SIG-M5 (cell line): Measurements from ENCODE around the gene PLPP3.

Experiments
- DNase-seq: peaks from one replicate; lab custom pipeline; 2025; lab: John Stamatoyannopoulos, UW

PLPP3 gene

GRCh38 chr1:56576880-56577405 is 2.4 kb downstream of the PLPP3 start:
- DNase-seq: no peak

- no peak for DNase-seq
These were observed 3.5 kb downstream of the PLPP3 start for GRCh38 chr1:56575865-56576264.

GRCh38 chr1:56574794-56575193 is 4.6 kb downstream of the PLPP3 start:
- no peak for DNase-seq

GRCh38 chr1:56573311-56573710 is 6.1 kb downstream of the PLPP3 start:
- DNase-seq: no peak

GRCh38 chr1:56572334-56573050 is 6.9 kb downstream of the PLPP3 start:
- DNase-seq: no peak

- DNase-seq: no peak
These were observed 7.9 kb downstream of the PLPP3 start for GRCh38 chr1:56571448-56571847.

- no peak for DNase-seq
These were observed 8.4 kb downstream of the PLPP3 start for GRCh38 chr1:56570924-56571372.

- no peak for DNase-seq
These were observed 9.7 kb downstream of the PLPP3 start for GRCh38 chr1:56569661-56570060.

GRCh38 chr1:56566994-56567393 is 12.4 kb downstream of the PLPP3 start:
- DNase-seq: no peak

- DNase-seq: no peak
These were observed 13.2 kb downstream of the PLPP3 start for GRCh38 chr1:56566061-56566744.

- DNase-seq: no peak
These were observed 14.7 kb downstream of the PLPP3 start for GRCh38 chr1:56564615-56565014.

- DNase-seq: no peak
These were observed 15.8 kb downstream of the PLPP3 start for GRCh38 chr1:56563568-56563967.

GRCh38 chr1:56562891-56563452 is 16.4 kb downstream of the PLPP3 start:
- no peak for DNase-seq

GRCh38 chr1:56561227-56562019 is 17.9 kb downstream of the PLPP3 start:
- no peak for DNase-seq

- DNase-seq: no peak
These were observed 21.6 kb downstream of the PLPP3 start for GRCh38 chr1:56557746-56558145.

- no peak for DNase-seq
These were observed 23.9 kb downstream of the PLPP3 start for GRCh38 chr1:56555448-56555847.

GRCh38 chr1:56553046-56553445 is 26.3 kb downstream of the PLPP3 start:
- no peak for DNase-seq

- DNase-seq: no peak
These were observed 27.0 kb downstream of the PLPP3 start for GRCh38 chr1:56552349-56552748.

GRCh38 chr1:56551691-56552090 is 27.7 kb downstream of the PLPP3 start:
- DNase-seq: no peak

GRCh38 chr1:56550859-56551188 is 28.5 kb downstream of the PLPP3 start:
- no peak for DNase-seq

GRCh38 chr1:56550138-56550858 is 29.1 kb downstream of the PLPP3 start:
- no peak for DNase-seq

- no peak for DNase-seq
These were observed 30.8 kb downstream of the PLPP3 start for GRCh38 chr1:56548571-56548970.
